Right lung (tissue), 5 donors: ENCODE measurements around the gene RAP1GAP2. TPM values are rescaled to one million over a fixed set of nuclear protein-coding genes. Genes with fewer than 3 reads are reported as not detected.
"Not testable (repeated sequence)": the region's sequence is repeated elsewhere in the genome, so short reads cannot be mapped to it uniquely, and the experiment has no call there.

Experiments used
- DNase-seq, 2 donors: peaks; one replicate each; pipeline ENCODE4 v3.0.0-alpha.2; 2013
- polyA plus RNA-seq, 5 donors: library from polyadenylated mRNA; unstranded; fragments of 120-200 nt; gene quantifications; one replicate each; pipeline versions ENCODE4 v1.2.1 to v1.2.3, GENCODE V29; 2013; ENCODE audit warnings: inconsistent platforms in 1 of 5, low replicate concordance in 1 of 5; ENCODE audit not compliant: insufficient read length in 5 of 5, insufficient read depth in 1 of 5

RAP1GAP2 gene
- polyA plus RNA-seq, 5 donors, result 7.3 to 10.7 (median 8.7) TPM

DNA sequence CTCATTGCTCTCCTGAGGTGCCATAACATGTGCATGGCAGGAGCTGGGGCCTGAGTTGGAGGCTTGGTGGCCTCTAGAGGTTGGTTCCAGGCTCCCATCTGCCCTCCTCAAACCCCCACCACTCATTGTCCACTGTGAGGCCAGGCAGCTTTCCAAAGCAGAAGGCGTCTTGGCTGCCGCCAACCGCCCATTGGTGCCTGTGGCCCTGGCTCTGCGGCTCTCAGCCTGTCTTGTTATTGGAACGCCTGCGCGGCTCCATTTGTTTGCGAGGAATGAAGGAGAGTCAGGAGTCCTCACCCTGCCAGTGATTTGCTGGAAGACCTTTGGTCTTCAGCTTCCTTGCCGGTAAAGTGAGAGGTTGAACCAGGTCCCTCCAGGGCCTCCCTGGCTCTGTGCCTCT is 223.5 kb downstream of the RAP1GAP2 start:
- no peak for DNase-seq

DNA sequence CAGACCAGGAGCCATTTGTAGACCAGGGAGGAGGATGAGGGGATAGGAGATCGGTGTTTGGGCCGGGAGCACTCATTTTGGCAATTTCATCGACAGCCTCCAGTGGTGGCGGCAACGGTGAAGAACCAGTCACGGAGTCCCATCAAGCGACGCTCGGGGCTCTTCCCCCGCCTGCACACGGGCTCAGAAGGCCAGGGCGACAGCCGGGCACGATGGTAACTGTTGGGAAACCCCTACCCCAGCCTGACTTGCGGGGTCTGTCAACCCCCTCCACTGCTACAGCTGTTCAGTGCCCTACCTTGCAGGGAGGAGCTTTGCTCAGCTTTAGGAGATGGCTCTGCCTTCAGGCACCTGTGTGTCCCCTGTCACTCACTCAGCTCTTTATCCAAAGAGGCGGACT is 224.1 kb downstream of the RAP1GAP2 start:
- no peak for DNase-seq

DNA sequence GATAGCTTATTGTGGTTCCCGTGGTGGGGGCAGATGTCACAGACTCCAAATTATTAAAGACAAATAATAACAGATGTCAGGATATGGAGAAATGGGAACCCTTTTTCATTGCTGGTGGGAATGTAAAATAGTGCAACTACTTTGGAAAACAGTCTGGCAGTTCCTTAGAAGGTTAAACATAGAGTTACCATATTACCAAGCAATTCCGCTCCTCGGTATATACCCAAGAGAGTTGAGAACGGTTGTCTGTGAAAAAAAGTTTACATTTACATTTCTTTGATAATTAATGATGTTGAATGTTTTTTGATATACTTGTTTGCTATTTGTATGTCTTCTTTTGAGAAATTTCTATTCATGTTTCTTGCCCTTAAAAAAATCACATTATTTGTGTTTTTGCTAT is 226.0 kb downstream of the RAP1GAP2 start:
- no peak for DNase-seq

GRCh38 chr17:3024346-3024745 is 228.1 kb downstream of the RAP1GAP2 start:
- DNase-seq, result no peak

- no peak for DNase-seq
Measured at GRCh38 chr17:3025421-3026124, 229.3 kb downstream of the RAP1GAP2 start.

DNA sequence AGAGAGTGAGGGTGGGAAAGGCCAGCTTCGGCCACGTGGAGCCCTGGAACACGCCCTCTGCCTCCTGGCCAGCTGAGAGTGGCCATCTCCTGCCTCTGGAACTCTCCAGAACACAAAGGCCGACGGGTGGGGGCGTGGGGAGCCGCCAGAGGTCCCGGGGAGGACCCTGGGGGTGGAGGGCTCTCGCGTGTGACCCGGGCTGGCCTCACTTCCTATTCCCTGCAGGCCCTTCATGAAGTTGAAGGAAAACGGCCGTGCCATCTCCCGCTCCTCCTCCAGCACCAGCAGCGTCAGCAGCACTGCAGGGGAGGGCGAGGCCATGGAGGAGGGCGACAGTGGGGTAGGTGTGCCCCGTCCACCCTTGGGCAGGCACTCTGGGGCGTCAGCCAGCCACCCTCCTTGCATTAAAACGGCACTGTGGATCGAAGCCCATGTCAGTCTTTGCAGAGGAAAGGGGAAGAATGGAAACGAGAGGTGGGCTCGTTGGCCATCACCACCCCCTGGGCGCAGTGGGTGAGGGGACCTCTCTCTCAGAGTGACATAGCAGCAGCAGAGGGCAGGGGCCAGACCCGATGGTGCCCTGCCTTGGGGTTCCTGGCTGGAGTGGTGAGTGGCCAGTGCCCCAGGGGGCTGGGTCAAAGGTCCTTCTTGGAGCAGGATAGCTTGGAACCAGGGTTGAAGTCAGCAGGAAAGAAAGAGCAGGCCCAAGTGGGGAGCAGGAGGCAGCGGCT is 230.1 kb downstream of the RAP1GAP2 start:
- DNase-seq, result no peak

GRCh38 chr17:3026856-3027751 is 230.9 kb downstream of the RAP1GAP2 start:
- no peak for DNase-seq

- no peak for DNase-seq
Measured at GRCh38 chr17:3027786-3028532, 231.7 kb downstream of the RAP1GAP2 start.

DNA sequence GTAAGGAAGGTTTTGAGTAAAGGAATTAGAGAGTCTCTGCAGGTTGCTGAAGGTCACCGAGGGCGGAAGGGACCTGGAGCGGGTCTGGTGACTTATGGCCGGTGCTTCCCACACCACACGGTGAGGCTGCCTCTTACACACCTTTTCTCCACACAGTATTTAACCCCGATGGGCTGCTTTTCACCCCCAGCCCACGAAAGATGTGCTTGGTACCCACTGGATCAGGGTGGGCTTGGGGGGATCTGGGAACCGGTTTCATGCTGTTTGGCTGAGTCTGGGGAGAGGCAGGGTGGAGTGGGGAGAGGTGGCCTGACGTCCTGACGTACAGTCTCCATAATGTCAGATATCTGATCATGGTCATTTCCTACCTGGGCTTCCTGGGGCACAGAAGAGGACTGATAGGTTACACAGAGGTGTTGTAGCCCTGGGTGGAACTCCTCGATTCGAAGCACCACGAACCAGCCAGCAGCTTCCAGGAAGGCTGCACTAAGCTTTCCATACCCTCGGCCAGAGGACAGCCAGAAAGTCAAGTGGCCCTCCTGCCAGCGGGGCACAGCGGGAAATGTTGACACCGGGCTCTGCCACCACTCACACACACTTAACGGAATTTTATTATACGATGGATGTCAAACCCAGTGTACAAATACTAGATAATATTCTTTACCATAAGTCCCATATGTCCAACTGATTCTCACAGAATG is 233.1 kb downstream of the RAP1GAP2 start:
- no peak for DNase-seq

GRCh38 chr17:3030096-3030495 is 233.9 kb downstream of the RAP1GAP2 start:
- no peak for DNase-seq

- DNase-seq, result not testable (repeated sequence)
Measured at GRCh38 chr17:3030852-3031470, 234.7 kb downstream of the RAP1GAP2 start.

- no peak for DNase-seq
Measured at GRCh38 chr17:3032258-3033247, 236.3 kb downstream of the RAP1GAP2 start.

GRCh38 chr17:3033248-3033640 is 237.0 kb downstream of the RAP1GAP2 start:
- DNase-seq, result no peak

DNA sequence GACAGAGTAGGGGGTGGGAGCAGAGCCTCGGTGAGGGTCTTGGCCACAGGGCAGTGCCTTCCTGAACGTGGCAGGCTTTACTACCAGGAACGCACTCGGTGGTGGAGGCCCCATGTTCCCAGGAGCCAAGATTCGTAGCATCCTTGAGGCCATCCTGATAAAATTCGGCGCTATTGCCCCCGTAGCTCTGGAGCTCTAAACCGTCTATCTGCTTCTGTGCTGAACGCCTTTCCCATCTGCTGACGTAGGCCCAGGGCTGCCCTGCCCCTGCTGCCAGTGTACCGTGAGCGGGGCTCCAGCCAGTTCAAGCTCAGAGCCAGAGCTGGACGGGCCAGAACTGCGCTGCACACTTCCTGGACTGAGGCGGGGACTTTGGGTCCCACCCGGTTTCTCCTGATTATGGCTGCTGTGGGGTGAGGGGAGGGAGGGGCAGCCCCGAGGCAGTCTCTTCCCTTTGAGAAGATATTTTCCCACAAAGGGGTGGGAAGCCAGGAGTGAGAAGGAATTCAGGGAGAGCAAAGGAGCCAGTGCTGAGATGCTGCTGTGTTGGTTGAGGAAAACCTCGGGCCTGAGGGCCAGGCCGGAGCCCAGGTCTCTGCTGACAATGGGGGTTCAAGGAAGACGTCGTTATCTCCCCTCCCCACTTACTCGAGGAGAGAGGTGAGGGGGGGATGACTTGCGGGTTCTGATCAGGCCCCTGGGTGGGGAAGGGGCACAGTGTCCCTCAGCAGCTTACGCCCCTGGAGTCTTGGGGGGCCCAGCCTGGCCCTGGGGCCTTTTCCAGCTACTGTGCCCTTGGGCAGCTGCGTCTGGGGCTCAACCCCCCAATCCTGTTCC is 237.7 kb downstream of the RAP1GAP2 start:
- no peak for DNase-seq

DNA sequence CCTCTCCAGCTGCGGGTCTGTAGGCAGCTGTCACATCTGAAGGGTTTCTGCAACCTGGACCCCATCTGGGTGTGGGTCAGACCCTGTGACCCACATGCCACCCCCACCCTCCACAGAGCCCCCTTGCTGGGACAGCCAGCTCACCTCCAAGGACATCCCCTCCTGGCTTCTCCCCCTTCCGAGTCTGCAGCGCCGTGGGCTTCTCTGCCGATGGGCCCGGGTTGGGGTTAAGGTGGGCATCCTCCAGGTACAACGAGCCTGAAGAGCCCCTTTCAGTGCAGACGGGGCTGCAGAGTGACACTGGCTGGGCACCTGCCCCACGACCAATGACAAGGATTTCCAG is 238.3 kb downstream of the RAP1GAP2 start:
- DNase-seq, result no peak

- no peak for DNase-seq
Measured at GRCh38 chr17:3035256-3035967, 239.2 kb downstream of the RAP1GAP2 start.

GRCh38 chr17:3035968-3036280 is 239.7 kb downstream of the RAP1GAP2 start:
- no peak for DNase-seq

- no peak for DNase-seq
Measured at GRCh38 chr17:3036800-3037199, 240.6 kb downstream of the RAP1GAP2 start.
